ENCODE data around the gene PSME2. TPM values are rescaled to one million over a fixed set of nuclear protein-coding genes. Genes with fewer than 3 reads are reported as not detected.

The PSME2 gene
- total RNA-seq, 1 experiment from 2014 or later = 126 TPM

DNA sequence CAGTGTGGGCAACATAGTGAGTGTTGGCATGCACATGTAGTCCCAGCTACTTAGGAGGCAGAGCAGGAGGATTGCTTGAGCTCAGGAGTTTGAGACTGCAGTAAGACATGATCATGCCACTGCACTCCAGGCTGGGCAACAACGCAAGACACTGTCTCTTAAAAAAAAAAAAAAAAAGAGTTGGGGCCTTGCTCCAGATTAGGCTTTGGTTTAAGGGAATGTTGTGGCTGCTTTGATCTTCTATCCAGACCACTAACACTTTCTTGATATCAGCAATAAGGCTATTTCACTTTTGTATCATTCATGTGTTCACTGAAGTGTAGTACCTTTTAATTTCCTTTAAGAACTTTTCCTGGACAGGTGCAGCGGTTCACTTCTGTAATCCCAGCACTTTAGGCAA is 18.7 kb downstream of the PSME2 start:
- H3K4me1 ChIP-seq (ENCODE audit: insufficient read depth, low read length) = no peaks in the 10 kb centered on the region
- H3K27me3 Mint-ChIP-seq (ENCODE audit: low read depth) = no peaks in the 10 kb centered on the region
- no peak overlapping the region for H3K4ac ChIP-seq (ENCODE audit: low read depth, low read length)
- no peak overlapping the region for H2BK20ac ChIP-seq (ENCODE audit: low read depth, low read length, poor library complexity, severe bottlenecking)
- peaks cover 2 to 17% (median 15%) of the 10 kb centered on the region in 3 experiments; a peak in 6 of 7 replicates for H3K36me3 Mint-ChIP-seq (ENCODE audit: insufficient read depth in 1 of 3, low read depth in 3 of 3)
- H3K18ac ChIP-seq (ENCODE audit: insufficient read length, low read depth, low read length) = no peak overlapping the region
- no peaks in the 10 kb centered on the region for H4K20me1 ChIP-seq (ENCODE audit: control insufficient read depth, insufficient read depth, insufficient read length)
- DNase-seq = no peak
- no peak overlapping the region for H2BK15ac ChIP-seq (ENCODE audit: low read depth, low read length)
- TF ChIP-seq, protein P1, sequence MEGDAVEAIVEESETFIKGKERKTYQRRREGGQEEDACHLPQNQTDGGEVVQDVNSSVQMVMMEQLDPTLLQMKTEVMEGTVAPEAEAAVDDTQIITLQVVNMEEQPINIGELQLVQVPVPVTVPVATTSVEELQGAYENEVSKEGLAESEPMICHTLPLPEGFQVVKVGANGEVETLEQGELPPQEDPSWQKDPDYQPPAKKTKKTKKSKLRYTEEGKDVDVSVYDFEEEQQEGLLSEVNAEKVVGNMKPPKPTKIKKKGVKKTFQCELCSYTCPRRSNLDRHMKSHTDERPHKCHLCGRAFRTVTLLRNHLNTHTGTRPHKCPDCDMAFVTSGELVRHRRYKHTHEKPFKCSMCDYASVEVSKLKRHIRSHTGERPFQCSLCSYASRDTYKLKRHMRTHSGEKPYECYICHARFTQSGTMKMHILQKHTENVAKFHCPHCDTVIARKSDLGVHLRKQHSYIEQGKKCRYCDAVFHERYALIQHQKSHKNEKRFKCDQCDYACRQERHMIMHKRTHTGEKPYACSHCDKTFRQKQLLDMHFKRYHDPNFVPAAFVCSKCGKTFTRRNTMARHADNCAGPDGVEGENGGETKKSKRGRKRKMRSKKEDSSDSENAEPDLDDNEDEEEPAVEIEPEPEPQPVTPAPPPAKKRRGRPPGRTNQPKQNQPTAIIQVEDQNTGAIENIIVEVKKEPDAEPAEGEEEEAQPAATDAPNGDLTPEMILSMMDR (conservative IDR thresholded peaks at IDR 0.05) = no peak
- no peak overlapping the region for H3K23ac ChIP-seq (ENCODE audit: insufficient read length, low read depth, low read length)
- no peak overlapping the region for H3K4me3 Mint-ChIP-seq
- H3K9me3 Mint-ChIP-seq = no peaks in the 10 kb centered on the region
- H3K79me2 ChIP-seq (ENCODE audit: insufficient read depth, low read length) = no peaks in the 10 kb centered on the region
- H3K23me2 ChIP-seq (ENCODE audit: insufficient read length, low read depth, low read length, poor library complexity, severe bottlenecking) = no peaks in the 10 kb centered on the region
- H3K27ac ChIP-seq (ENCODE audit: insufficient read length, low read depth, low read length) = no peak overlapping the region
- H2BK120ac ChIP-seq (ENCODE audit: low read depth, low read length, poor library complexity, severe bottlenecking) = no peak overlapping the region
- H2AK5ac ChIP-seq (ENCODE audit: insufficient read length, low read length) = no peak overlapping the region
- H4K91ac ChIP-seq (ENCODE audit: insufficient read length, low read depth, low read length) = no peak overlapping the region
- no peak overlapping the region for H4K8ac ChIP-seq (replicated peaks; ENCODE audit: insufficient read length, low read depth, low read length)
- H3K4me2 ChIP-seq (ENCODE audit: insufficient read depth, insufficient read length, low read length) = no peak overlapping the region
- H3K27me3 ChIP-seq (ENCODE audit: insufficient read depth, low read length) = no peaks in the 10 kb centered on the region
- H2BK5ac ChIP-seq (ENCODE audit: insufficient read length, low read length) = no peak overlapping the region
- no peaks in the 10 kb centered on the region for H3K4me1 Mint-ChIP-seq
- H3T11ph ChIP-seq (ENCODE audit: low read length) = no peak overlapping the region
- H2AFZ ChIP-seq (ENCODE audit: low read length) = no peak overlapping the region
- WGBS (ENCODE audit: extremely low coverage, insufficient read length, low lambda C conversion rate) = no CpG with 5 or more reads among the region's 2 CpGs
- H3K9me3 ChIP-seq (ENCODE audit: control insufficient read depth, low read depth, low read length) = no peaks in the 10 kb centered on the region
- H3K27ac Mint-ChIP-seq = no peak overlapping the region
- no peak overlapping the region for H2BK12ac ChIP-seq (ENCODE audit: insufficient read length, low read depth, low read length)
- no peak overlapping the region for H3K56ac ChIP-seq (ENCODE audit: insufficient read length, low read depth, low read length)
- H3K14ac ChIP-seq (ENCODE audit: insufficient read depth, low read length) = no peak overlapping the region
- H3K79me1 ChIP-seq (ENCODE audit: insufficient read depth, low read depth, low read length, poor library complexity, severe bottlenecking) = no peaks in the 10 kb centered on the region
- no peak overlapping the region for H3K9ac ChIP-seq (ENCODE audit: extremely low read depth, insufficient read length, low read length)
- H4K5ac ChIP-seq (ENCODE audit: insufficient read length, low read depth, low read length) = no peak overlapping the region
